ENCODE results near the gene DCC.

Gene DCC

DNA sequence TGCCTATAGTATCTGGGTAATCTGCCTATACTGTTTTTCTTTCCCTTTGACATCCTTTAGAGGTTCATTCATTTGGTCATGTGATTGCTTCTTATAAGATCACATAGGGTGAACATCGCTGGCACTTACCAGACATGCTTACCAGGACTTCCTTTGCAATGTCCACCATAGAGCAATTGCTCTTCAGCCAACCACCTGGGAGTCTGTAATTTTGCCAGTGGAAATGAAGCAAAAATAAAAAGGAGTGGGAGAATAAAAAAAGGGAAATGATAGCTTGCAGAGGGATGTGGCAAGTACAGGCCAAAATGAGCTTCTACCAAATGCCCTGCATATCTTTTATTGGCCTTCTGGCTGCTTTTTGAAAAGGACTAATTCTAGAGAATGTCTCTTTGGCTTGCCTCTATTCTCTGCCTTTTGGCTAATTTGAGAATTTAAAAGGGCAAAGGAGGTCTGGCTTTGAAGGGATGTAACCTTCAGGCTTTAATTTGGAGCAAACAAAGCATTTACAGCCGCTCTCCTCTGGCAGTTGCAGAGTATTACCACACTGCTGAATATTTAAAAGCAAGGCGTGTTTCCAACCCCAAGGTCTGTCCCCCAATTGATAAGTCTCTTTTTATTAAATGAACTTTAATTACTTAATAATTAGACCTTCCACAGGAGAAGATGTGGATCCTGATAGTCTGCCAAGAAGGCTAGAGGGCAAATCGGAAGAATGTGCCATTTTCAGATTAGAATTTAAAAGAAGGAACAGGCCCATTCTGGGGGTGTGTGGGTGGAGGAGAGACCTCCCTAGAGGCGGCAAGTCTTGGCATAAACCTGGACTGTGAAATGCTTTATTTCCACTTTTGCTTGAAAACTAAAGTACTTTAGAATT is 557.9 kb downstream of the DCC start:
- DNase-seq (ENCODE audit: low read depth, low spot score): no peak
- H3K4me3 ChIP-seq (ENCODE audit: low read depth, low read length): no peak overlapping the region
- in situ Hi-C loops (cut with HindIII; ENCODE audit: low sequenced_read_pairs): no loop called here
- TF ChIP-seq, protein P1, sequence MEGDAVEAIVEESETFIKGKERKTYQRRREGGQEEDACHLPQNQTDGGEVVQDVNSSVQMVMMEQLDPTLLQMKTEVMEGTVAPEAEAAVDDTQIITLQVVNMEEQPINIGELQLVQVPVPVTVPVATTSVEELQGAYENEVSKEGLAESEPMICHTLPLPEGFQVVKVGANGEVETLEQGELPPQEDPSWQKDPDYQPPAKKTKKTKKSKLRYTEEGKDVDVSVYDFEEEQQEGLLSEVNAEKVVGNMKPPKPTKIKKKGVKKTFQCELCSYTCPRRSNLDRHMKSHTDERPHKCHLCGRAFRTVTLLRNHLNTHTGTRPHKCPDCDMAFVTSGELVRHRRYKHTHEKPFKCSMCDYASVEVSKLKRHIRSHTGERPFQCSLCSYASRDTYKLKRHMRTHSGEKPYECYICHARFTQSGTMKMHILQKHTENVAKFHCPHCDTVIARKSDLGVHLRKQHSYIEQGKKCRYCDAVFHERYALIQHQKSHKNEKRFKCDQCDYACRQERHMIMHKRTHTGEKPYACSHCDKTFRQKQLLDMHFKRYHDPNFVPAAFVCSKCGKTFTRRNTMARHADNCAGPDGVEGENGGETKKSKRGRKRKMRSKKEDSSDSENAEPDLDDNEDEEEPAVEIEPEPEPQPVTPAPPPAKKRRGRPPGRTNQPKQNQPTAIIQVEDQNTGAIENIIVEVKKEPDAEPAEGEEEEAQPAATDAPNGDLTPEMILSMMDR (IDR thresholded peaks at IDR 0.05; ENCODE audit: low read depth, low read length): no peak

DNA sequence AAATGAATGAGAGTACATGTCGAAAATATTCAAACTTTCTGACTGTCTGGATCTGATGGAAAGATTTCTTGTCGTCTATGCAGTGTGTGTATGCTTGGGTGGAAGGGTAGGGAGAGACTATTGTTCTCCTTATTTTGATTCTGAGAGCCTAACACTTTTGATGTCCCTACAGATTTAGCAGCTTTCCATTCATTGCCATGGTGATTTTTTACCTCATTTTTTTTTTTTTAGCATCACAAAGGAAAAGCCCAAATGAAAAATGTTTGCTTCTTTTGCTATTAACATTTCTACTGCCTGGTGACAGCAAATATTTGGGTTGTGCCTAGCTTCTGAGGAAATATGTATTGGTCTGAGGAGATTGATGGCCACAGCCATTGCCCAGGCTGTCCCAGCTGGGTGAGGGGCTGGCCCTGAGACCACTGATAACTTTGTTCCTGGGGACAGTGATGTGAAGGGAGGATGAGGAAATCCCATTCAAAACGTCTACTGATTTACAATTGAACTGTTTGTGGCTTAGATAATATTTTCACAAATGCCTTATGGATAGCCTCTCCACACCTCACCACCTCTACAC is 558.6 kb downstream of the DCC start:
- TF ChIP-seq, protein P1 (IDR thresholded peaks at IDR 0.05; ENCODE audit: low read depth, low read length): no peak
- no peak for DNase-seq (ENCODE audit: low read depth, low spot score)
- in situ Hi-C loops (cut with HindIII; ENCODE audit: low sequenced_read_pairs): no loop called here
- no peak overlapping the region for H3K4me3 ChIP-seq (ENCODE audit: low read depth, low read length)

- TF ChIP-seq, protein P1 (IDR thresholded peaks at IDR 0.05; ENCODE audit: low read depth, low read length): no peak
- no peak overlapping the region for H3K4me3 ChIP-seq (ENCODE audit: low read depth, low read length)
- DNase-seq (ENCODE audit: low read depth, low spot score): no peak
- in situ Hi-C loops (cut with HindIII; ENCODE audit: low sequenced_read_pairs): no loop called here
Observed at GRCh38 chr18:52902188-52902587, 562.2 kb downstream of the DCC start.

GRCh38 chr18:52903857-52904256 is 563.9 kb downstream of the DCC start:
- peak; percentile 5 for DNase-seq (ENCODE audit: low read depth, low spot score)
- H3K4me3 ChIP-seq (ENCODE audit: low read depth, low read length): no peak overlapping the region
- in situ Hi-C loops (cut with HindIII; ENCODE audit: low sequenced_read_pairs): no loop called here
- TF ChIP-seq, protein P1 (IDR thresholded peaks at IDR 0.05; ENCODE audit: low read depth, low read length): peak; percentile 46

DNA sequence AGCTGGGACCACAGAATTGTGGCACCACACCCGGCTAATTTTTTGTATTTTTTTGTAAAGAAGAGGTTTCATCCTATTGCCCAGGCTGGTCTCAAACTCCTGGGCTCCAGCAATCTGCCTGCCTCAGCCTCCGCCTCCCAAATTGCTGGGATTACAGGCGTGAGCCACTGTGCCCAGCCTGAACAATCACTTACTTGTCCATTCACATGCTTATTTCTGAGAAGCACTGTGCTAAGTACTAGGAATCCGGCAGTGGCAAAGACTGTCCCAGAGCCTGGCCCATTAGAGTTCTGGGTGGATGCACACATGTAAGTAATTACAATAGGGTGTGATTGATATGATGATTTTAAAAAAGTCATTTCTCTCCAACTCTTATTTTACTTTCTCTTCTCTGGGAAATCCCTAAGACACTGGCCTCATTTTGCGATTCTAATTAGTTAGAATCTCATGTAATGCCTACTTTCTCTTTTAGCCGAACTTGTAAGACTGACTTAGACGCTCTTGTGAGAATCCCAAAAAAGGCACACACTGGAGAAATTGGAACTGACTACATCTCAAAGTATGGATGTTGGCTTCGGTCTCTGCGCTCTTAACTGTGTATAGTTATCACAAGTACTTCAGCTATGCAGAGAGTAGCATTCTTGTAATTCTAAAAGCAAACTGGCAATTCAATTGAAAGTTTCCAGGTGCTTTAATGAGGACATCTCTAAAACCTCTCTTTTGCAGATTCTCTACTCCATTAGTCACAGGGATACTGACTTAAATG is 567.7 kb downstream of the DCC start:
- no peak for DNase-seq (ENCODE audit: low read depth, low spot score)
- no peak overlapping the region for H3K4me3 ChIP-seq (ENCODE audit: low read depth, low read length)
- TF ChIP-seq, protein P1 (IDR thresholded peaks at IDR 0.05; ENCODE audit: low read depth, low read length): no peak
- in situ Hi-C loops (cut with HindIII; ENCODE audit: low sequenced_read_pairs): no loop called here

GRCh38 chr18:52914148-52914547 is 574.2 kb downstream of the DCC start:
- in situ Hi-C loops (cut with HindIII; ENCODE audit: low sequenced_read_pairs): no loop called here
- DNase-seq (ENCODE audit: low read depth, low spot score): no peak
- TF ChIP-seq, protein P1 (IDR thresholded peaks at IDR 0.05; ENCODE audit: low read depth, low read length): no peak
- no peak overlapping the region for H3K4me3 ChIP-seq (ENCODE audit: low read depth, low read length)
